ENCODE results near the gene RRBP1.

Gene RRBP1

DNA sequence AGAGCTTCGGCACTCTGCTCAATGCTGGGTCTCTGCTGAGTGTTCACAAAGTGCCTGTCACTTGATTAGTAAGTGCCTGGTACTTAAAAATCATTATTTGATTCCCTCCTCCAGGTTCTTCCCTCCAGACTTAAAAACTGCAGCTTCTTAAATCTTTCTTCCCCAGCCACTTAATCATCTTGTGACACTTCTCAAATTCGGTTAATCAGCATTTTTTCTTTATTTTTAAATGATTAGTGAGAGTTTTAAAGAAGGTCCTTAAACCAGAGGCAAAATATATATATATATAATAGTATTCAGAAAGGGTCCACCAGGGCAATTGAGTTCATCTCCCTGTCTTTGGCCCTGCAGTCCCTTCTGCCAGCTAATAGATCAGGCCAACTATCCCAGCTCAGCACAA lies 9.7 kb upstream of the RRBP1 start:
- DNase-seq (ENCODE audit: low read depth), result no peak
- TF ChIP-seq, protein P1, sequence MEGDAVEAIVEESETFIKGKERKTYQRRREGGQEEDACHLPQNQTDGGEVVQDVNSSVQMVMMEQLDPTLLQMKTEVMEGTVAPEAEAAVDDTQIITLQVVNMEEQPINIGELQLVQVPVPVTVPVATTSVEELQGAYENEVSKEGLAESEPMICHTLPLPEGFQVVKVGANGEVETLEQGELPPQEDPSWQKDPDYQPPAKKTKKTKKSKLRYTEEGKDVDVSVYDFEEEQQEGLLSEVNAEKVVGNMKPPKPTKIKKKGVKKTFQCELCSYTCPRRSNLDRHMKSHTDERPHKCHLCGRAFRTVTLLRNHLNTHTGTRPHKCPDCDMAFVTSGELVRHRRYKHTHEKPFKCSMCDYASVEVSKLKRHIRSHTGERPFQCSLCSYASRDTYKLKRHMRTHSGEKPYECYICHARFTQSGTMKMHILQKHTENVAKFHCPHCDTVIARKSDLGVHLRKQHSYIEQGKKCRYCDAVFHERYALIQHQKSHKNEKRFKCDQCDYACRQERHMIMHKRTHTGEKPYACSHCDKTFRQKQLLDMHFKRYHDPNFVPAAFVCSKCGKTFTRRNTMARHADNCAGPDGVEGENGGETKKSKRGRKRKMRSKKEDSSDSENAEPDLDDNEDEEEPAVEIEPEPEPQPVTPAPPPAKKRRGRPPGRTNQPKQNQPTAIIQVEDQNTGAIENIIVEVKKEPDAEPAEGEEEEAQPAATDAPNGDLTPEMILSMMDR (IDR thresholded peaks at IDR 0.05; ENCODE audit: insufficient read depth, low read depth, low read length, missing control alignments), result no peak
- H3K4me3 ChIP-seq (ENCODE audit: low read length), result no peak overlapping the region

DNA sequence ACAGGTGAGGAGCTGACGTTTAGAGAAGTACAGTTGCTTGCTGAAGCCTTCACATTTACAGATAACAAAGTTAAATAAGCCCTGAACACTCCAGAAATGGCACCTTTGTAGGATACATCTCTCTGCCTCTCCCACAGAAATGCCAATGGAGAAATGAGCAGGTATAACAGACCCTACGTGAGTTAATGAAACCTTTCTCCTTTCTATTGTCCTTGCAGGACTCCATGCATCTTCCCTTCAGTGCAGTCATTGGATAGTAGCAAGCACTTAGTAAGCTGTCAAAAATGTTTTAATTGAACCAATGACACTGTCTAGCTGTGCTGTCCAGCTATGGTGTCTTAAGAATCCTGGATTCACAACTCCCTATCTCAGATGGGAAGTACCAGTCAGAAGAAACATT lies 8.1 kb upstream of the RRBP1 start:
- H3K4me3 ChIP-seq (ENCODE audit: low read length), result no peak overlapping the region
- no peak for DNase-seq (ENCODE audit: low read depth)
- TF ChIP-seq, protein P1 (IDR thresholded peaks at IDR 0.05; ENCODE audit: insufficient read depth, low read depth, low read length, missing control alignments), result no peak

DNA sequence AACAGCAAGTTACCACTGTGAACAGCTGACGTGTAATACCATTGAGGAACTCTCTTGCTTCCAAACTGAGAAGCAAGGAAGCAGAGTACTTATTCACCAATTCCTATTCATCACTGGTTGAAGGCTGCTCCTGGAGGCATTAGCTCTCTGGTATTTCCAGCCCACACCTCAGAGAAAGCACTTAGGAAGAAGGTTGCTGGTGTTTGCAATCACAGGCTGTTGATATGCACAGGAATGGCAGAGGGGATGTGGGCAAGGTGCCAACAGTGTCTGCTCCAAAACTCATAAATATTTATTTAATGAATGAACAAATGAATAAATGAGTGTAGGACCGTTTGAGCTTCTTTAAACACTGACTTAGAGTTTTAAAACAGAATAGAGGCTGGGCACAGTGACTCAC lies 6.9 kb upstream of the RRBP1 start:
- no peak overlapping the region for H3K4me3 ChIP-seq (ENCODE audit: low read length)
- TF ChIP-seq, protein P1 (IDR thresholded peaks at IDR 0.05; ENCODE audit: insufficient read depth, low read depth, low read length, missing control alignments), result no peak
- no peak for DNase-seq (ENCODE audit: low read depth)

DNA sequence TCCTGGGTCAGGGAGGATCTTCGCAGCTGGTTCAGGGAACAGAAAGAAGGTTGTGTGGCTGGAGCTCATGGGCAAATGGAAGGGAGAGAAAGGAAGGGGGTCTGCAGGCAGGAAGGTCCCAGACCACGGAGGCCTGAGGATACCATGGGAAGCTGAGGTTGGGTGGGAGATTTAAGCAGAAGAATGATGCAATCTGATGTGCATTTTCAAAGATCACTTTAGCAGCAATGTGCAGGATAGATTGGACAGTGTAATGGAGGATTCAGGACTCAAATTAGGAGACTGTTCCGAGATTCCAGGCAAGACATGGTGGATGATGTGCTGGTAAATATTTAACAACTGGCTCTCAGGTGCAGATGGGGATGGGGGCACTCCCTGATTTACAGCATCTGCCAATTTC lies 5.8 kb upstream of the RRBP1 start:
- no peak overlapping the region for H3K4me3 ChIP-seq (ENCODE audit: low read length)
- TF ChIP-seq, protein P1 (IDR thresholded peaks at IDR 0.05; ENCODE audit: insufficient read depth, low read depth, low read length, missing control alignments), result no peak
- DNase-seq (ENCODE audit: low read depth), result no peak

DNA sequence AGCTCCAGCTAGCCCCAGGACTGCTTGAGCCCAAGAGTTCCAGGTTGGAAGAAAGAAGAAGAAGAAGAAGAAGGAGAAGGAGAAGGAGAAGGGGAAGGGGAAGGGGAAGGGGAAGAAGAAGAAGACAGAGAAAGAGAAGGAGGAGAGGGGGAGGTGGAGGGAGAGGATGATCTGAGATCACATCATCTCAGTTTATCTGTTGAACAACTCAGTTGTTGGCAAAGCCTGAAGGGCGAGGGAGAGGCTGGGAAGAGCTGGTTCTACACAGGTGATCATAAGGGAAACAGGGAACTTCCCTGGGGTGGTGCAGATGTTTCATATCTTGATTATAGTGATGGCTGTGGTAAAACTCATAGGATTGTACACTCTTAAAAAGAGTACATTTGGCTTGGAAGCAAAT lies 3.1 kb upstream of the RRBP1 start:
- no peak overlapping the region for H3K4me3 ChIP-seq (ENCODE audit: low read length)
- DNase-seq (ENCODE audit: low read depth), result peak; percentile 43
- TF ChIP-seq, protein P1 (IDR thresholded peaks at IDR 0.05; ENCODE audit: insufficient read depth, low read depth, low read length, missing control alignments), result no peak

DNA sequence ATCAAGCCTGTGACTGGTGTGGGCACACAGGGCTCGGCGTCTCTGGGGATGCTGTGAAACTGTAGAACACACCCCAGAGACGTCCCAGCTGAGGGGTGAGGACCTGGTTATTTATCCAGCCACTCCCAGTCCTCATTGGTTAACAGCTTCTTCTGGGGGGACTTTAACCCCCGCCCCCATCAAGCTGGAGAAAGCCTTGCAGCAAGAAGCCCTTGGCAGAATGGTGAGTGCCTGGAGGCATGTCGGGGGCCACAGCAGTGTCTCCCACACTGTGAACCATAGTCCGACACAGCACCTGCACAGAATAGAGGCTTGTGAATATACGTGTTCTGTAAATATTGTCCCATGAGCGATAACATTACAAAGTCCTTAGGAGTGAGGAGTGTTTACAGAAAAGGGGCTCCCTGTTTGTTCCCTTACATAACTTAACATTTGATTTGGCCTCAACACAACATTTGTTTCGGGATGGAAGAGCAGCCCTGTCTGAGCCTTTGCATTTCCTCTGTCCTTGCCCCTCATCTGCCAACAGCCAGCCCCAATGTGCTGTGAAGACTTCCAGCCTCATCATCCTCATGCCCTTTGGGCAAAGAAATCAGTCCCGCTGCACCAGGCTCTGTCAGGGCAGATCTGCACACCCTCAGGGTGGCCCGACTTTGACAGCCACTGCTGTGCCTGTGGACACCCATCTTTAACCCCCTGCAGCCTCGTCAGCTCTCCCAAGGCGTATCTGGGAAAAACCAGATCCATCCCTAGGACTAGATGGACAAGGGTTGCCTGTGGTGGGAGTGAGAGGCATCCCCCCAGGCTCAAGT lies 2.2 kb upstream of the RRBP1 start:
- TF ChIP-seq, protein P1 (IDR thresholded peaks at IDR 0.05; ENCODE audit: insufficient read depth, low read depth, low read length, missing control alignments), result no peak
- DNase-seq (ENCODE audit: low read depth), result no peak
- H3K4me3 ChIP-seq (ENCODE audit: low read length), result no peak overlapping the region
